Osteocyte (in vitro differentiated cells): ENCODE results near the gene MAPRE2. TPM values are rescaled to one million over a fixed set of nuclear protein-coding genes. Genes with fewer than 3 reads are reported as not detected.

Experiments used
- DNase-seq: peaks from one replicate; pipeline ENCODE4 v3.0.0; 2021; ENCODE audit warnings: mixed read lengths; ENCODE audit not compliant: unreplicated experiment; ENCODE audit errors: extremely low spot score
- H3K27ac Mint-ChIP-seq: one replicate; pipeline ENCODE4 v1.8.0; 2021; ENCODE audit warnings: mild to moderate bottlenecking, mixed read lengths; ENCODE audit not compliant: unreplicated experiment
- H3K27me3 Mint-ChIP-seq: one replicate; pipeline ENCODE4 v1.8.0; 2021; ENCODE audit warnings: mixed read lengths; ENCODE audit not compliant: unreplicated experiment
- H3K36me3 Mint-ChIP-seq: one replicate; pipeline ENCODE4 v1.8.0; 2021; ENCODE audit warnings: mixed read lengths; ENCODE audit not compliant: unreplicated experiment
- H3K4me1 Mint-ChIP-seq: one replicate; pipeline ENCODE4 v1.8.0; 2021; ENCODE audit warnings: mixed read lengths; ENCODE audit not compliant: unreplicated experiment
- H3K4me3 Mint-ChIP-seq: one replicate; pipeline ENCODE4 v1.8.0; 2021; ENCODE audit warnings: mild to moderate bottlenecking, moderate library complexity, mixed read lengths; ENCODE audit not compliant: unreplicated experiment
- H3K9me3 Mint-ChIP-seq: one replicate; pipeline ENCODE4 v1.8.0; 2021; ENCODE audit warnings: mixed read lengths; ENCODE audit not compliant: unreplicated experiment
- CTCF ChIP-seq: fragments of 200-600 bp; sonication (generic); IDR thresholded peaks from 2 replicates; pipeline ENCODE4 v1.5.0; 2021; ENCODE audit warnings: antibody characterized with exemption, mild to moderate bottlenecking, moderate library complexity
- total RNA-seq: library from RNA; stranded (reverse); gene quantifications from 2 replicates; pipeline ENCODE4 v1.2.1, GENCODE V29; 2021

The MAPRE2 gene
- total RNA-seq, 1 donor from 2014 or later = 50.0 TPM

DNA sequence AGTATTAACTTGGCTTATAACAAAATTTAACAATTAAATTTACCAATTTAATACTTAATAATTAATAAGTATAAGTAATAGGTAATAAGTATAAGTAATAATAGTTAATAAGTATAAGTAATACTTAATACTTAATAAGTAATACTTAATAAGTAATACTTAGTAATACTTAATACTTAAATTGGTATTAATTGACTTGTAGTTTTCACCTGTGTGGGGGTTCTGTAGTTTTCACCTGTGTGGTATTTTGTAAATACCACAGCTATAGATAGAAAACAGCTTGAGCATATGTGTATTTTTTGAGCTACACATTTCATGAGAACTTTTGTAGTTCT is 55.4 kb downstream of the MAPRE2 start:
- no peak for TF ChIP-seq CTCF
- Mint-ChIP-seq H3K4me1 (peaks cover 9% of the 10 kb centered on the region), H3K9me3 (peaks cover 5% of the 10 kb centered on the region), H3K36me3 (peaks cover 8% of the 10 kb centered on the region), H3K27me3 (no peaks in the 10 kb centered on the region), H3K27ac (no peak overlapping the region), H3K4me3 (no peak overlapping the region)
- no peak for DNase-seq

DNA sequence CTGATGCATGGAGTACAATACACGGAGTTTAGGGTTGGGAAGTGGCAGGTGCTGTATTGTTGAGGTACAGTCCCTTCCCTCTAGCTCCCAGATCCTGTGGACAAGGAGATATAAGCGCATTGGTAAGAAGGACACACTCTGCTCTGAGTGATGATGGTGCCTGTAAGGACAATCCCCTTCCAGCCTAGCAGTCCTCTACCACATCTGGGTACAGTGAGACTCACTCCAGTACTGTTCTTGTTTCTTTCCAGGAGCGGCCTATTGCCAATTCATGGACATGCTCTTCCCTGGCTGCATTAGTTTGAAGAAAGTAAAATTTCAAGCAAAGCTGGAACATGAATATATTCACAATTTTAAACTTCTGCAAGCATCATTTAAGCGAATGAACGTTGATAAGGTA is 56.0 kb downstream of the MAPRE2 start:
- TF ChIP-seq CTCF = no peak
- DNase-seq = no peak
- no peaks in the 10 kb centered on the region for H3K27me3 Mint-ChIP-seq
- H3K36me3 Mint-ChIP-seq = peaks cover 12% of the 10 kb centered on the region
- peaks cover 9% of the 10 kb centered on the region for H3K4me1 Mint-ChIP-seq
- no peak overlapping the region for H3K27ac Mint-ChIP-seq
- peaks cover 5% of the 10 kb centered on the region for H3K9me3 Mint-ChIP-seq
- H3K4me3 Mint-ChIP-seq = no peak overlapping the region

GRCh38 chr18:35097763-35098162 is 56.5 kb downstream of the MAPRE2 start:
- no peaks in the 10 kb centered on the region for H3K27me3 Mint-ChIP-seq
- no peak overlapping the region for H3K4me3 Mint-ChIP-seq
- DNase-seq = no peak
- H3K36me3 Mint-ChIP-seq = peaks cover 13% of the 10 kb centered on the region
- H3K27ac Mint-ChIP-seq = no peak overlapping the region
- H3K4me1 Mint-ChIP-seq = peaks cover 9% of the 10 kb centered on the region
- no peak for TF ChIP-seq CTCF
- no peaks in the 10 kb centered on the region for H3K9me3 Mint-ChIP-seq

DNA sequence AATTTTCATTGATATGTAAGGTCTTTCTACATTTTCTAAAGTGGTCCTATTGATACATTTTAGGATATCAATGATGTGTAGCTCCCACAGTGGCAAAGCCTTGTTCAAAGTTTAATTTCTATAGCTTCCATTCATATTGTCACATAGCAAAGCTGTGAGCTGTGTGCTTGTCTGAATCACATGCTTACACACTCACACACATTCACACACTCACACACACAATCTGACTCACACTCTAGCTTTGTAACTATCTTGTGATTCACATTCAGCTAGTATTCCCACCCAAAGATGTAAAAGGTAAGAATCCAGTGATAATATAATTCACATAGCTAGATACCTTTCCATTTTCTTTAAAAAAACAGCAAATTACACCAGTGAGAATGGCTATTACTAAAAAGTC is 58.7 kb downstream of the MAPRE2 start:
- Mint-ChIP-seq H3K36me3 (peaks cover 13% of the 10 kb centered on the region), H3K9me3 (no peaks in the 10 kb centered on the region), H3K4me1 (peaks cover 9% of the 10 kb centered on the region), H3K4me3 (no peak overlapping the region), H3K27ac (no peak overlapping the region), H3K27me3 (no peaks in the 10 kb centered on the region)
- no peak for DNase-seq
- TF ChIP-seq CTCF = no peak

DNA sequence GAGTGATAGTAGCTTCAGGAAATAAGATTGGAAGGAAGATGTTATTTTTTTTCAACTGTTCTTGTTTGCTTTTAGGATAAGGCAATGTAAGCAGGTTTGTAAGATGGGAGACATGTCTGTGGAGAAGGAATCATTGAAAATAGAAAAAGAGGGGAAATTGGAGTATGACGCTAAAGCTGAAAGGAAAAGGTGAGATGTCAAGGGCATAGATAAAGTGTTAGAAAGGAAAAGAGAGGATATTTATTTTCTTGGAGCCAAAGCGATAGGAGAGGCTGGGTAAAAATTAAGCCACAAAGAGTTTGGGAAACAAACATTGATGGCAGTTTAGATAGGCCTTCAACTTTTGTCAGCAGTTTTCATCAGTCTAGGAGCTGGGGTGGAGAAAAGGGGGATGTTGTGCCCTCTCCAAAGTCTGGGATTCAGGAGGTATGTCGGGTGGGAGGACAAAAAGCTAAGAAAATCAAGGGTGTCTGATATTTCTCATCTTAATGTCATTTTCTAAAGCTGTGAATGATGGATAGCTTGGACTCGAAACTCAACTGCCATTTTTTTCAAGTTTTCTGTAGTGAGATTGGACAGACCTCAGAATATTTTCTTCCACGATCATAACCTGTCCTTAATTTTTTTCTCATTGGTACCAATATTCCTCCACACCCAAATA is 63.3 kb downstream of the MAPRE2 start:
- no peaks in the 10 kb centered on the region for H3K9me3 Mint-ChIP-seq
- no peaks in the 10 kb centered on the region for H3K27me3 Mint-ChIP-seq
- no peak overlapping the region for H3K4me3 Mint-ChIP-seq
- TF ChIP-seq CTCF = no peak
- H3K36me3 Mint-ChIP-seq = peaks cover 17% of the 10 kb centered on the region
- no peak for DNase-seq
- no peaks in the 10 kb centered on the region for H3K4me1 Mint-ChIP-seq
- no peak overlapping the region for H3K27ac Mint-ChIP-seq
